M059J (cell line): ENCODE measurements around the gene CSTB. TPM values are rescaled to one million over a fixed set of nuclear protein-coding genes. Genes with fewer than 3 reads are reported as not detected.

Source experiments
- DNase-seq: peaks from one replicate; pipeline ENCODE4 v3.0.0-alpha.2; 2012; ENCODE audit warnings: low read depth
- total RNA-seq: library from RNA; depleted of rRNA; stranded (reverse); fragments of >200 nt; shearing (Covaris generic); gene quantifications from 2 replicates; pipeline ENCODE4 v1.2.3, GENCODE V29; 2014; rRNA removed

CSTB gene
- total RNA-seq, 1 experiment from 2014 or later = 29.6 TPM

DNA sequence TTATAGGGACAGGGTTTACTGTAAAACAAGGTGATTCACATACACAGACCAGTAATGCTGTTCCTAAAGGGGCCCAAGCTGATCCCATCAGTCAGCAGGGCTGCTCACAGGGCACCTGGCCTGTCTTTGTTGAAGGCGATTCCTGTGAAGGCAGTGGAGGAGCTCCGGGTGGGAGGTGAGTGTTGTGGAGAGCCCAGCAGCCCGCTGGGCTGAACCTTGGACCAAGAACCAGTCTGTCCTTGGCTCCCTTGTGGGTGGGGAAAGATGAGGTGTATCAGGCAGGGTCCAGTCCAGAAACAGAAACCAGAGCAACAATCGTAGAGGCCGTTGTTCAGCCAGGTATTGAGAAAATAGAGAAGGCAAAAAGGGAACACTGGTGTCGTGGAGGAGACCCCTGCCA lies 44.6 kb downstream of the CSTB start:
- no peak for DNase-seq

DNA sequence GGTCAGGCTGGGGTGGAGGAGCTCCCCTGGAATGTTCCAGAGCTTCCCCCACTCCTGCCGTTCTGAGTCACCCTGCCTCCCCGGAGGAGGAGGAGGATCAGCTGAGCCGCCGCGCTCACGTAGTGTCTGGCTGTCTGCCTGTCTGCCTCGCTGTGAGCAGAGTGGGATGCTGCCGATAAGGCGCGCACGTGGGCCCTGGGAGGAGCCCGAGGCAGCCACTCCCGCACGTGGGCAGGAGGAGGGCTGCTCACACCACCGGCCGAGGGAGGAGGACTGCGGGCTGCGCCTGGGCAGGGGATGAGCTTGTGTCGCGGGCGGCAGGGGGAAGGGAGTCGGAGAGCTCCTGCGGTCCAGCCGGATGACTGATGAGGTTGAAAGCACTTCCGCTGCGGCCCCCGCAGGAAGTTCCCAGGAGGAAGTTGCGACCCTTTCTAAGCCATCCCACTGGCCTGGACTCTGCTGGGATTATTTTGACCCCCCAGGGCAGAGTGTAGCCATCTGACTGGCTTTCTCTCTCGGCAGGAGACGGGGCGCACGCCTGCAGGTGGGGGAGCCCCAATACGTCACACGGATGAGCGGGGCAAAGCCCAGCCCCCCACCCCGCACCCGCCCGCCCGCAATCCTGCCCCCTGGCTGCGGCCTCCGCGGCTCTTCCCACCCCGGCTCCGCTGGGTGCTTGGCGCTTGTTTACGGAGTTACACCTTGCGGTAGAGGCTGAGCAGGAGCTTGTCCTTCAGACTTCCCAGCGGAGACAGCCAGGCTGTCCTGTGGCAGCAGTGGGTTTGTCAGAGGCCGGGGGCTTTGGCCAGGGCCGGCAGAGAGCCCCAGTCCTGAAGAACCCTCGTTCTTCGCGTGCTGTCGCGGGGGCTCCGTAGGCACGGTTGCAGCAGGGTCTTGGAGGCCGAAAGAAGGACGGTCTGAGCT lies 47.4 kb downstream of the CSTB start:
- DNase-seq = peak; percentile 99

DNA sequence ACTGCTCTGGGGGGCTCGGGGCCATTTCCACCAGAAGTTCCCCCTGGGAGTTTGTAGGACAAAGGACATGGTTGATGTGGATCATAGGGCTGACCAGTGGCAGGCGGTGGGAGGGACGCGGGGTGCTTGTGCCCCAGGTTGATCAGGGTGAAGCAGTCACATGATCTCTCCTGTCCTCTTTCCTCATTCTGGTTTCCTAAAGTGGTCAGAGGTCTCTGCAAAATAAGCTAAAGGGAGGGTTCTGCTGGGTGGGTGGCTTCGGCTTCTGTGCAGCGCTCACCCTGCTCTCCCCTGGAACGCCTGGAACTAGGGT lies 48.0 kb downstream of the CSTB start:
- no peak for DNase-seq

DNA sequence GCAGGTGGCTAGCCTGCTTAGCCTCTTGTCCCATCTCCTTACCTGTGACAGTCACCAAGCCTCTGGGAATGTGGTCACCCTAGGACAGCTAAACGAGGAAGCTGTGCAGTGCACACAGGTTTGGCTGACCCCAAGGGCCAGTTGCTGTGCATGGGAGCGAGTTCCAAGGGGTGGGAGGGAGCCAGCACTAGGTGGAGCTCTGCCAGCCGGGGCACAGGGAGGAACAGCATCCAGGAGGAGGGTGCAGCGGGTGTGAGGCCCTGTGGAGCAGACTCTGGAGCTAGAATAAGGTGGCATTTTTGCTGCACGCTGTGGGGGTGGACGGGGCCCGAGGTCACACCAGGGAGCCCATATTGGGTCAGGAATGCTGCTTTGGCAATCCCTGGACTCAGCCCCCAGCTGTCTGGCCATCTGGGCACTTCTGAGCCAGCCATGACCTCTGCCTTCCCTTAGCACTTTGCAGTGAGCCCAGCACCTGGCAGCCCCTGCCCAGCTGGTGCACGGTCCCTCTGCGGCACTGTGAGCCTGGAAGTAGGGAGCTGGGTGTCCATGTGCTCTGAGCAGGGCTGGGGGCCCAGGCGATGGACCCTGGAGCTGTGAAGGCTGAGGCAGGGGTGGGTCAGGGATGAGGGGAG lies 48.5 kb downstream of the CSTB start:
- peak; percentile 52 for DNase-seq

DNA sequence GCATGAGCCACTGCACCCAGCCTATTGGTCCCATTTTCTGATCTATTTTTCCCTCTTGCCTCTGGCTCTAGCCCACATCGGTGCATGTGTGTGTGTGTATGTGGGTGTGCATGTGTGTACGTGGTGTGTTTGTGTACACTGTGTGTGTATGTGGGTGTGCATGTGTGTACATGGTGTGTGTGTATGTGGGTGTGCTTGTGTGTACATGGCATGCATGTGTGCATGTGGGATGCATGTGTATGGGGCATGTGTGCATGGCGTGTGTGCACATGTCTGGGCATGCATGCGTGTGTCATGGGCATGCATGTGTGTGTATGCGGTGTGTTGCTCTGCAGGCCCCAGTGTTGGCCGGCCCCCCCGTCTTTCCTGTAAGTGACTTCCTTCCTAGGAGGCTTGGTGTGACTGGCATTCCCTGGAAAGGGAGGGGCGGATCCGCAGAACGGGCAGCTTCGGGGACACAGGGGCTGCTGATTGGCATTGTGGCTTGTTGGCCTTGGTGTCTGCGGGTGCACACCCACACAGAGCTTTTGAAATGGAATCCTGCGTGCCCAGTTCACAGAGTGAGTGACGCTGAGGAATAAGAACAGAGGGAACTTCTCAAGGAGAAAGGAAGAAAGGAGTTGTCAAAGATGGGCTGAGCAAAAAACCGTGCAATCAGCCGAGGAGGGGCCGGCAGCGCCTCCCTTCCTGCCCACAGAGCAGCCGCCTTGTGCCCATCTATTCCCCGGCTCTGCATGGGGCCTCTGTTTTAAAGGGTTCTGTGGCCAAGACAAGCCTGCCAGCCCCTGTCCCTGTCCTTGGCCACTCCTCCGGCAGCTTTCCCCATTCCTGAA lies 49.2 kb downstream of the CSTB start:
- peak; percentile 58 for DNase-seq

Other genes with a start within 250 kb of the CSTB start
- 2.0 and 4.7 TPM in 2 replicates for gene HSF2BP, start 116.8 kb downstream of the CSTB start, total RNA-seq
- gene RRP1B, start 116.7 kb downstream of the CSTB start, total RNA-seq = 23.8 and 42.8 TPM in 2 replicates
- 138 and 149 TPM in 2 replicates for gene PDXK, start 57.2 kb downstream of the CSTB start, total RNA-seq
- 29.8 and 34.6 TPM in 2 replicates for gene RRP1, start 13.3 kb upstream of the CSTB start, total RNA-seq
- 27.8 and 59.8 TPM in 2 replicates for gene AGPAT3, start 88.9 kb upstream of the CSTB start, total RNA-seq
- gene TRAPPC10, start 236.0 kb upstream of the CSTB start, total RNA-seq = 18.4 and 33.1 TPM in 2 replicates